Fibroblast of skin of left biceps (primary cell): ENCODE measurements around the gene TIGD1.

Source experiments
- DNase-seq, 2 experiments: peaks; one replicate each; pipeline ENCODE4 v3.0.0-alpha.2; 2013; ENCODE audit warnings: low read depth in 2 of 2

Gene TIGD1

GRCh38 chr2:232501794-232502390 is 48.5 kb downstream of the TIGD1 start:
- DNase-seq: no peak

- DNase-seq: no peak
Observed at GRCh38 chr2:232501331-232501771, 49.0 kb downstream of the TIGD1 start.

GRCh38 chr2:232498452-232498851 is 51.9 kb downstream of the TIGD1 start:
- DNase-seq: no peak
